ENCODE results near the gene RUNX1.

RUNX1 gene

DNA sequence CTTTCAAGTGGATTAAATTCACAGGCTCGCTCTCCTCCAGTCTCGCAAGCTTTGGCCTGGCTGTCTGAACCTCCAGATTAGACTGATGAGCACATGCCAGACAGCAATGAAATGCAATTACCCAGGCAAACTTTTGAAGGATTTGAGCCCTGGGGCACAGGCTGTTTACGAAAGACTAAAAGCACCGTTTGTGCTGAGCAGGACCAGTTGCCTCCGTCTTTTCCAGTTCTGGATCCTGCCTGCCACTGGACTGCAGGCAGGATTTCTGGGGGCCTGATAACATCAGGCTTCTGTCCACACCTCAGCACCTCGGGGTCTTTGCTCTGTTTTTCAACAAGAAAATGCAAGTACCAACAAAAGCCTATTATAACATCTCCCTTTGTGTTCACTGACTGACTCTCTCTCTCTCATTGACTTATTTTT lies 234.6 kb downstream of the RUNX1 start:
- Histone ChIP-seq H3K9me3 (ENCODE audit: insufficient read depth, low read depth, low read length) (no peaks in the 10 kb centered on the region), H3K9ac (ENCODE audit: low read depth, low read length) (no peak overlapping the region), H3K4me1 (ENCODE audit: insufficient read depth, low read length) (no peaks in the 10 kb centered on the region; the same call in 1 of the 2 replicates), H3K4me3 (ENCODE audit: low read length) (no peak overlapping the region), H3K27me3 (ENCODE audit: insufficient read depth, low read length) (no peaks in the 10 kb centered on the region), H3K36me3 (ENCODE audit: insufficient read depth, low read depth, low read length) (no peaks in the 10 kb centered on the region), H3K27ac (ENCODE audit: low read length) (no peak overlapping the region)

DNA sequence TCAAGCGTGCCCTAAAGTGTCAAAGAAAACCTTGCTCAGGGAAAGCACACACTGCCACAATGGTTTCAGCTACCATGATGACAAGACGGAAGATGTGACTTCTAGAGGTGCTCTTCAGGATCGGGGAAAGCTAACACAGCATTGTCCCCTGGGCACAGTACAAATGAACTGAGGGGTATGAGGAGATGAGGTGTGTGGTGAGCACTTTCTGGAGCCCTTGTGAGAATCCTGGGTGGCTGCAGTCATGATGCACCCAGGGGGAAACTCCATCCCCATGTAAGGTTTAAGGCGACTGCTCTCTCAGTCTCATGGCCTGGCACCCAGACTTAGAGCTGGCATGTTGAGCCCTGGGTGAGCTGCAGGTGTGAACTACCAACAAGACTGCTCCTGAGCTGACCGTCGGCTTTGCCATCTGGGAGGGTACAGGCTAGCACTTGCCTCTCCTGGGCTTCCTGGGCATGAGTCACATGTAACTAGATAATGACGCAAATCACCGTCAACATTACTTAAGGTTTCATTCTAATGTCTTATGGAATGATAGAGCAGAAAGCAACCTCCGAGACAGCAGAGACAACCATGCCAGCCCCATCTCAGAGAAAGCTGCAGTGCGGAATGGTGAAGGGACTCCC lies 235.7 kb downstream of the RUNX1 start:
- Histone ChIP-seq H3K36me3 (ENCODE audit: insufficient read depth, low read depth, low read length) (no peaks in the 10 kb centered on the region), H3K4me3 (ENCODE audit: low read length) (no peak overlapping the region), H3K27ac (ENCODE audit: low read length) (no peak overlapping the region), H3K27me3 (ENCODE audit: insufficient read depth, low read length) (no peaks in the 10 kb centered on the region), H3K9me3 (ENCODE audit: insufficient read depth, low read depth, low read length) (no peaks in the 10 kb centered on the region), H3K9ac (ENCODE audit: low read depth, low read length) (no peak overlapping the region), H3K4me1 (ENCODE audit: insufficient read depth, low read length) (no peaks in the 10 kb centered on the region; the same call in 1 of the 2 replicates)

DNA sequence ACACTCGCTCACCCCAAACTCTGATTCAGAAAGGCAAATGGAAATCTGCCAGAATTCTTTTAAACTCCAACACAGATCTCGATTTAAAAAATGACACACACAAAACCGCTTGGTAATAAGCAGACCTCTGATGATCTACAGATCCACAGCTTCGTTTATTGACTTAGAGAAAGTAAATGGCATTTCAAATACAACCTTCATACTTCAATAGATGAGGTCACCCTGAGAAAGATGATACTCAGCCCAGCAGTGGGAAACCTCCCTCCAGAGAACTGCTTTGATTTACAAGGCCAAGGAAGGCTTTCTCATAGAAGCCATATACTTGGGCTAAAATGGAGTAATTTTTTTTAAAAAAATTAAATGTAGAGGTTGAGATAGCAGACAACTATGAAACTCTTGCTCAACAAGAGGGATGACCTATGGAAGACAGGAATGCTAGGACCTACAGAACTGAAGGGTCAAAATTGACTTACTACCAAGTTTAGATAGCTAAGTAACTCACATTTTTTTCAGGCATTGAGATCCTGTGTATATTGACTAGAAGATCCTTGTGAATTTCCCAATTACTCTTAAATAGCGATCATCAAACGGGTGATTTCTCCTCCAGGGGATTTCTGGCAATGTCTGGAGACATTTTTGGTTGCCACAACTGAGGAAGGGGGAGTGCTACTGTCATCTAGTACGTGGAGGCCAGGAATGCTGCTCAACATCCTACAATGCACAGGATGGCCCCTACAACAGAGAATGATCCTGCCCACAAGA lies 236.4 kb downstream of the RUNX1 start:
- Histone ChIP-seq H3K27me3 (ENCODE audit: insufficient read depth, low read length) (no peaks in the 10 kb centered on the region), H3K27ac (ENCODE audit: low read length) (no peak overlapping the region), H3K4me3 (ENCODE audit: low read length) (no peak overlapping the region), H3K9me3 (ENCODE audit: insufficient read depth, low read depth, low read length) (no peaks in the 10 kb centered on the region), H3K9ac (ENCODE audit: low read depth, low read length) (no peak overlapping the region), H3K4me1 (ENCODE audit: insufficient read depth, low read length) (no peaks in the 10 kb centered on the region; the same call in none of the 2 replicates), H3K36me3 (ENCODE audit: insufficient read depth, low read depth, low read length) (no peaks in the 10 kb centered on the region)

DNA sequence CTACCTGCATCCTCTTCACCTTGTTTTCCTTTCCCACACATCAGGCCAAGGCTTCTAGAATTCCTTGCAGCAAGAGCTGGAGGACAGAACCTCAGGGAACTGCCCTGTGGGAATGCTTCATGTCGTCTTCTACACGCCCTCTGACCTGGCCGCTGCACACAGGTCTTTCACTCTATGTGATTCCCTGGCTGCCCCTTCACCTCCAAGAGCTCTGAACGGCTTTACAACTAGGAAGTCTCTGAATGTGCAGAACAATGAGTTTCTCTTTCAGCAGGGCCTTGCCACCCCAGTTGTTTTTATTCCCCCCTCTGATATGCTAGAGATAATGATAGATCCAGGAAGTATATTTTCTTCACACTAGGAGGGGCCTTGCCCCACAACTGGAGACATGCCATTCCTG lies 237.7 kb downstream of the RUNX1 start:
- no peaks in the 10 kb centered on the region for H3K27me3 ChIP-seq (ENCODE audit: insufficient read depth, low read length)
- H3K36me3 ChIP-seq (ENCODE audit: insufficient read depth, low read depth, low read length): no peaks in the 10 kb centered on the region
- no peak overlapping the region for H3K4me3 ChIP-seq (ENCODE audit: low read length)
- no peaks in the 10 kb centered on the region; the same call in 1 of the 2 replicates for H3K4me1 ChIP-seq (ENCODE audit: insufficient read depth, low read length)
- H3K27ac ChIP-seq (ENCODE audit: low read length): no peak overlapping the region
- H3K9ac ChIP-seq (ENCODE audit: low read depth, low read length): no peak overlapping the region
- no peaks in the 10 kb centered on the region for H3K9me3 ChIP-seq (ENCODE audit: insufficient read depth, low read depth, low read length)

DNA sequence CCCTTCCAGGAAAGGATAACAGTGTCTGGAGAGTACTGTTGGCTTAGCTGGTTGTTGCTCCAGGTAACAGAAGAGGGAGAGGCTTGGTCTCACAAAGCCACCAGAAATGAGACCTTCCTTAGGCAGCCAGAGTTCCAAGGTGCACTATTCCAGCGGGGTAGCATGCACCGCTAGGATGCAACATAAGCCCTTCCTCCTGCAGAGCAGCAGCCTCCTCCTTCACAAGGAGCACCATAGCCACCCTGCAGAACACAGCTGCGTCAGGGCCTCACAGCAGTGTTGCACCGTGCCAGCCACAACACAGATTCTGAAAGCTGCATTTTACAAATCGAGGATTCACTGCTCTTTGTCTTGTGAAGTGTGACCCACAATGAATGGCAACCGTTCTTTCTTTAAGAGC lies 238.3 kb downstream of the RUNX1 start:
- H3K27me3 ChIP-seq (ENCODE audit: insufficient read depth, low read length): no peaks in the 10 kb centered on the region
- no peak overlapping the region for H3K27ac ChIP-seq (ENCODE audit: low read length)
- no peak overlapping the region for H3K4me3 ChIP-seq (ENCODE audit: low read length)
- no peaks in the 10 kb centered on the region; the same call in 1 of the 2 replicates for H3K4me1 ChIP-seq (ENCODE audit: insufficient read depth, low read length)
- H3K36me3 ChIP-seq (ENCODE audit: insufficient read depth, low read depth, low read length): no peaks in the 10 kb centered on the region
- no peaks in the 10 kb centered on the region for H3K9me3 ChIP-seq (ENCODE audit: insufficient read depth, low read depth, low read length)
- H3K9ac ChIP-seq (ENCODE audit: low read depth, low read length): no peak overlapping the region

DNA sequence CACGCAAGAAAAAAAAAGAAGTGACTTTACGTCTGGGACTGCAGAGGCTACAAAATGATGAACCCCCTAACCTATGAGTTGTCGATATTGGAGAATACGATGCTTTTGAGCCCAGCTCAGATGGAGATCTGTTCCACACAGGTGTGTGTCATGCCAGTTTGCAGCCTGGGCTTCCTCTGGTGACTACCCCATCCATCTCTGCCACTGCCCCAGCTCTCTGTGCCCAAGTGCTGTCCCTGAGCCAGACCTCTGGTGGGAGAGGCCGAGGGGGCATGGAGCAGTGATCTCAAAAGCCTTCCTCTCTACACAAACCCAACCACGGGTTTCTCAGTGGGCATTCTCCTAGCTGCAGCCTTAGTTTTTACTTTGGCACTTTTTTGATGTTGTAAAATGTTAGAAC lies 239.3 kb downstream of the RUNX1 start:
- Histone ChIP-seq H3K9ac (ENCODE audit: low read depth, low read length) (no peak overlapping the region), H3K36me3 (ENCODE audit: insufficient read depth, low read depth, low read length) (no peaks in the 10 kb centered on the region), H3K4me1 (ENCODE audit: insufficient read depth, low read length) (no peaks in the 10 kb centered on the region; the same call in 1 of the 2 replicates)

DNA sequence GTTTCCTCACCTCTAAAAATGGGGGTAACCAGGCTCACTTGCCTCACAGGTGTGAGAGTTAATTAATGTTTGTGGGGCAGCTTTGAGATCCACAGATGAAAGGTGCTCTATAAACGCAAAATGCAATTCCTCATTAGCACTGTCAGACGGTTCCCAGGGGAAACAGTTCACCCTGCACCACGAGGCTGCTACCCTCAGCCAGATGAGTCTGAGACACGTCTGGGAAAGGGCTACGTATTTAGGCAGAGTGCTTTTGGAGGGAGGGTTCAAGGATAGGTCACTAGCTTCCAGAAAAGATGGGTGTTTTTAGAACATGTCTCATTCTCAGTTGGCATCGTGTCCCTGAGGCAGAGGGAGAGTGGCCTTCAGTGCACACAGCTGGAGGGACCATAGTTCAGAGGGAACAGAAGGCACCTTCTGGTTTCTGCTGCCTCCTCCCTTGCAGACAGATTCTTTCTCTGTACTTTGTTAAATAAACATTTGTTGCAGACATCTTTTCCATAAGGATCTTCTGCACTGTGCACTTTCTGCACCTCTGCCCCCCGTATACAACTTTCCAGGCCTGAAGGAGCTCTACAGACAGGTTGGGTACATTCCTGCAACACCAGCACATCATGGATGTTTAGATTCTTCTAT lies 240.4 kb downstream of the RUNX1 start:
- Histone ChIP-seq H3K27ac (ENCODE audit: low read length) (no peak overlapping the region), H3K27me3 (ENCODE audit: insufficient read depth, low read length) (no peaks in the 10 kb centered on the region), H3K4me1 (ENCODE audit: insufficient read depth, low read length) (no peaks in the 10 kb centered on the region; the same call in 1 of the 2 replicates), H3K9me3 (ENCODE audit: insufficient read depth, low read depth, low read length) (no peaks in the 10 kb centered on the region), H3K4me3 (ENCODE audit: low read length) (no peak overlapping the region), H3K36me3 (ENCODE audit: insufficient read depth, low read depth, low read length) (no peaks in the 10 kb centered on the region), H3K9ac (ENCODE audit: low read depth, low read length) (no peak overlapping the region)

More for the DNA sequence above, 239.3 kb downstream of the RUNX1 start:
- no peaks in the 10 kb centered on the region for H3K27me3 ChIP-seq (ENCODE audit: insufficient read depth, low read length)
- no peak overlapping the region for H3K27ac ChIP-seq (ENCODE audit: low read length)
- H3K4me3 ChIP-seq (ENCODE audit: low read length): no peak overlapping the region
- H3K9me3 ChIP-seq (ENCODE audit: insufficient read depth, low read depth, low read length): no peaks in the 10 kb centered on the region

DNA sequence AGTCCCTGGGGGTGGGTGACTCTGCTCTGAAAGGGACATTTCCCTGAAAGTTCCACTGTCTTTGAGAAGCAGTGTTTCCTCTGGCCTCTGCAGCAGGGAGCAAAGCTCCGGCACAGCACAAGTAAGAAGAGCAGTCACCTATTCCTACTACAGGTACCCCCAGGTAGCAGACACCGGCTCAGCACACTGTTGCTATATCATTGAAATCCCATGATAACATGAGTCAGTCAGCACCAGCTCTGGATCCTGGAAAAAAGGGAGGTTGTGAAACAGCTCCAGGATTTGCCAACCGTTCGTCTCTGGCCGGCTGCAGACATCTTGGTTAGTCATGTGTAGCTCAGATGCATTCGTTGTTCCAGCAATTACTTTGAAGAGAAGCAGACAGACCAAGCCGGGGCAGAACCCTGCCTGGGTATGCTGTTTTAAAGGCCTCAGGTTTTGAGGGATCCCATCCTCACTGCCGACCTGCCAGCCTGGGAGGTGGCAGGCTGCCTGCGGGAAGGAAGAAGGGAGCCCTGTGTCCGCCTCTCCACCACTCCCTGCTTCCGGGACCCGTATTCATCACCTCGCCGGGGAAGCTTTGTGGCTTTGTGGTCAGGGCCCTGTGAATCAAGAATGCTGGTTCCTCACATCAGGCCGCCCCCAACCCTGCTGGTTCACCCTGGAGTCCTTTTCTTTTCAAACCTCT lies 241.1 kb downstream of the RUNX1 start:
- Histone ChIP-seq H3K27me3 (ENCODE audit: insufficient read depth, low read length) (no peaks in the 10 kb centered on the region), H3K36me3 (ENCODE audit: insufficient read depth, low read depth, low read length) (no peaks in the 10 kb centered on the region), H3K4me1 (ENCODE audit: insufficient read depth, low read length) (no peaks in the 10 kb centered on the region; the same call in 1 of the 2 replicates), H3K4me3 (ENCODE audit: low read length) (no peak overlapping the region), H3K27ac (ENCODE audit: low read length) (no peak overlapping the region), H3K9ac (ENCODE audit: low read depth, low read length) (no peak overlapping the region), H3K9me3 (ENCODE audit: insufficient read depth, low read depth, low read length) (no peaks in the 10 kb centered on the region)

DNA sequence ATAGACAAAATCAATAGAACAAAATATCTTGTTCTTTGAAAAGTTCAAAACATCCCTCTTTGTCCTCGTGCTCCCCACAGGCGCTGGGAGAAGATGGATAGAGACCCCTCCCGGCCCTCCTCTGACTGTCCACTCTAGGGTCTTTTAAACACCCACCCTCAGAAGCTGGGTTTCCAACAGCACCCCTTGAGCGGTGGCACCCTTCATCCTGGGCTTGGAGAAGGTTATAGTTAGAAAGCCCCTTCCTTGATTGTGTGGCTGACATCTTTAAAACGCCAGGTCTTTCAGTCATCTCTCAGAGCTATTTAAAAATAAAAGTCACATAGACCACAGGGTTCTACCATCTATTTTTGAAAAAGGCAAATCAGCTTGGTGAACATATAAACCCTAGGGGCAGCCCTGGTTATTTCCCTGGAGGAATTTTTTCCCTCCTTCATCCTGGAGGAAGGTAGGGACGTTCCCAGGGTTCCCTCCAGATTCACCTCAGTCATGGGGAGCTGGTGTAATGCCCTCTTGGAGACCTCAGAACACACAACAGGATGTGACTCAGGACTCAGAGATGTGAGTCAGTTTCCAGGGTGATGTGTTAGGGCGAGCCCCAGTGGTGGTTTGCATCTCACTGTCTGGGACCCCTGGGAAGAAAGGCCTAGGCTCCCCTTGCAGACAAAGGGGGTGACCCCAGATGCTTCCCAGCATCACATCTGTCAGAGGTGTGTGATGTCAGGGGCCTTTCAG lies 241.8 kb downstream of the RUNX1 start:
- Histone ChIP-seq H3K4me1 (ENCODE audit: insufficient read depth, low read length) (no peaks in the 10 kb centered on the region; the same call in 1 of the 2 replicates), H3K9ac (ENCODE audit: low read depth, low read length) (no peak overlapping the region)

DNA sequence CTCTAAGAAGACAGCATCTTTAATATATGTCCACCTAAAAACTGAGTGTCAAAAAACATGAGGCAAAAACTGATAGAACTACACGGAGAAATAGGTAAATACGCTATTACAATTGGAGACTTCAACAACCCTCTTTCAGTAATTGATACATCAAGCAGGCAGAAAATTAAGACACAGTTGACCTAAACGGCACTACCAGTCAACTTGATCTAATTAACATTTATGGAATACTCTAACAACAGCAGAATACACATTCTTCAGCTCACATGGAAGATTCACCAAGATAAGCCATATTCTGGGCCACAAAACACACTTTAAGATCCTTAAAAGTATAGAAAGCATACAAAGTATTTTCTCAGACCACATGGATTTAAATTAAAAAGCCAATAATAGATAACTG lies 242.7 kb downstream of the RUNX1 start:
- Histone ChIP-seq H3K9ac (ENCODE audit: low read depth, low read length) (no peak overlapping the region), H3K36me3 (ENCODE audit: insufficient read depth, low read depth, low read length) (no peaks in the 10 kb centered on the region), H3K9me3 (ENCODE audit: insufficient read depth, low read depth, low read length) (no peaks in the 10 kb centered on the region), H3K4me3 (ENCODE audit: low read length) (no peak overlapping the region), H3K4me1 (ENCODE audit: insufficient read depth, low read length) (no peaks in the 10 kb centered on the region; the same call in 1 of the 2 replicates), H3K27me3 (ENCODE audit: insufficient read depth, low read length) (no peaks in the 10 kb centered on the region), H3K27ac (ENCODE audit: low read length) (no peak overlapping the region)

More for the DNA sequence above, 241.8 kb downstream of the RUNX1 start:
- H3K36me3 ChIP-seq (ENCODE audit: insufficient read depth, low read depth, low read length): no peaks in the 10 kb centered on the region
- no peaks in the 10 kb centered on the region for H3K27me3 ChIP-seq (ENCODE audit: insufficient read depth, low read length)
- H3K9me3 ChIP-seq (ENCODE audit: insufficient read depth, low read depth, low read length): no peaks in the 10 kb centered on the region
- H3K4me3 ChIP-seq (ENCODE audit: low read length): no peak overlapping the region
- H3K27ac ChIP-seq (ENCODE audit: low read length): no peak overlapping the region

DNA sequence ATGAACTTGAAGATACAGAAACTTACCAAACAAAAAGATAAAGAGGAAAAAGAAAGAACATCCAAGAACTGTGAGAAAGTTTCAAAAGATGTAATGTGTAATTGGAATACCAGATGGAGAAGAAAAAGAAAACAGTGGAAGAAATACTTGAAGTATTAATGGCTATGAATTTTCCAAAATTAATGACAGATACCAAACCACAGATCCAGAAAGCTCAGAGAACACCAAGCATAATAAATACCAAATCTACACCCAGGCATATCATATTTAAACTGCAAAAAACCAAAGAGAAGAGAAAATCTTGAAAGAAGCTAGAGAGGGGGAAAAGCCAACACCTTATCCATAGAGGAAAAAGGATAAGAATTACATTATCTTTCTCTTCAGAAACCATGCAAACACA lies 243.9 kb downstream of the RUNX1 start:
- Histone ChIP-seq H3K27ac (ENCODE audit: low read length) (no peak overlapping the region), H3K27me3 (ENCODE audit: insufficient read depth, low read length) (no peaks in the 10 kb centered on the region)

More for the DNA sequence above, 243.9 kb downstream of the RUNX1 start:
- H3K9me3 ChIP-seq (ENCODE audit: insufficient read depth, low read depth, low read length): no peaks in the 10 kb centered on the region
- no peak overlapping the region for H3K4me3 ChIP-seq (ENCODE audit: low read length)
- no peaks in the 10 kb centered on the region; the same call in 1 of the 2 replicates for H3K4me1 ChIP-seq (ENCODE audit: insufficient read depth, low read length)
- no peaks in the 10 kb centered on the region for H3K36me3 ChIP-seq (ENCODE audit: insufficient read depth, low read depth, low read length)
- no peak overlapping the region for H3K9ac ChIP-seq (ENCODE audit: low read depth, low read length)
